ENCODE measurements around the gene C22orf31.
"Not testable (repeated sequence)": the region's sequence is repeated elsewhere in the genome, so short reads cannot be mapped to it uniquely, and the experiment has no call there.

The C22orf31 gene

DNA sequence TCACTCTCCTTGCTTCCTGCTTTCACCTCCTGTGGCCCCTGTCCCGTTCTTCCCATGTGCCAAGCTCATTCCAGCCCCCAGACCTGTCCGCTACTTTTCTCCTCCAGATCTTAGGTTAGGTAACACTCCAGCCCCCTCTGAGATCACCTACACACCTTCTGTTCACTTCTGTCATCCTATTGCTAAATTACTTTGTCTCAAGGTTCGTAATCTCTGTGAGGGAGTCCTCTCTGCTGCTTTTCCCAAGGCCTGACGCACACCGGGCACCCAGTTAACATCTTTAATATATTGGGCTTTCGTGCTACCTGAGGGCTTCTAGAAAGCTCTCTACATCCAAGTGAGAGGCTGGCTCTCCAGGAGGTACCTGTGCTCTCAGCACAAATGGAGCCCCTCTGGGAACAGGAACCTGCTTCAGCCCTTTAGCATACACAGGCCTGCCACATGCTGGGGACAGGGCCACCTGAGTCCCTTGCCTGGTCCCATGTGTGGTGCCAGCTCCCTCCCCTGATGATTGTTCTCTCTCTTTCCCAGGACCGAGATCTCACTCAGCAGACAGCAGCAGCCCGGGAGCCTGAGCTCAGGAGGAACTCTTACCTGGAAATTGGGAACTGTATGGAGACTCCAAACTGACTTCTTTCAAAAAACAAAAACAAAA lies 8.5 kb downstream of the C22orf31 start:
- DNase-seq, result no peak

DNA sequence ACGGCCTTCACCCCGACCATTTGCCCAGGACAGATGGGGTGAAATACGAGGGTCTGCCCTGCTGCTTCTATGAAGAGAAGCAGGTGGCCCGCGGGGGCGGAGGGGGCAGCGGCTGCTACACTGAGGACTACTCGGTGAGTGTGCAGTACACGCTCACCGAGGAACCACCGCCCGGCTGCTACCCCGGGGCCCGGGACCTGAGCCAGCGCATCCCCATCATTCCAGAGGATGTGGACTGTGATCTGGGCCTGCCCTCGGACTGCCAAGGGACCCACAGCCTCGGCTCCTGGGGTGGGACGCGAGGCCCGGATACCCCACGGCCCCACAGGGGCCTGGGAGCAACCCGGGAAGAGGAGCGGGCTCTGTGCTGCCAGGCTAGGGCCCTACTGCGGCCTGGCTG lies 11.2 kb downstream of the C22orf31 start:
- no peak for DNase-seq

GRCh38 chr22:29049655-29050263 lies 11.9 kb downstream of the C22orf31 start:
- DNase-seq, result no peak

DNA sequence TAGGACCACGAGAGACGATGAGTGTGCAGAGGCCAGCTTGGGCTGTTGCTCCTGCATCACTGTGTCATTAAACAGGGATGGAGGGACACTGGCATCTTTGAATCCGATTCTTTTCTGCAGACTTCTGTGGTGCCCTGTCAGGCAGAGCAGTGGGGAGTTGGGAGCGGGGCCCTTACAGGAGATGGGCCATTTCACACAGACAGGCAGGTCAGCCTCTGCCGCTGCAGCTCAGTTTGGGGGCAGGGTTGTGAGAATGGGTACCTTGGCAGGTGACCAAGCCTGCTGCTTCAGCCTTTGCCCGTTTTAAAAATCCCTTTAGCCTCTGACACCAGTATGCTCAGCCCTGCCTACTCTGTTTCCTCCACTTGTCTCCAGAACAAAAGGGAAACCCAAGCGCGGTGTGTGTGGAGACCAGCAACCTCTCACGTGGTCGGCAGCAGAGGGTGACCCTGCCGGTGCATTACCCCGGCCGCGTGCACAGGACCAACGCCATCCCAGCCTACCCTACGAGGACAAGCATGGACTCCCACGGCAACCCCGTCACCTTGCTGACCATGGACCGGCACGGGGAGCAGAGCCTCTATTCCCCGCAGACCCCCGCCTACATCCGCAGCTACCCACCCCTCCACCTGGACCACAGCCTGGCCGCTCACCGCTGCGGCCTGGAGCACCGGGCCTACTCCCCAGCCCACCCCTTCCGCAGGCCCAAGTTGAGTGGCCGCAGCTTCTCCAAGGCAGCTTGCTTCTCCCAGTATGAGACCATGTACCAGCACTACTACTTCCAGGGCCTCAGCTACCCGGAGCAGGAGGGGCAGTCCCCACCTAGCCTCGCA lies 12.6 kb downstream of the C22orf31 start:
- DNase-seq, result no peak

- DNase-seq, result no peak
Observed at GRCh38 chr22:29044657-29045176, 16.9 kb downstream of the C22orf31 start.

- DNase-seq, result no peak
Observed at GRCh38 chr22:29043906-29044575, 17.6 kb downstream of the C22orf31 start.

DNA sequence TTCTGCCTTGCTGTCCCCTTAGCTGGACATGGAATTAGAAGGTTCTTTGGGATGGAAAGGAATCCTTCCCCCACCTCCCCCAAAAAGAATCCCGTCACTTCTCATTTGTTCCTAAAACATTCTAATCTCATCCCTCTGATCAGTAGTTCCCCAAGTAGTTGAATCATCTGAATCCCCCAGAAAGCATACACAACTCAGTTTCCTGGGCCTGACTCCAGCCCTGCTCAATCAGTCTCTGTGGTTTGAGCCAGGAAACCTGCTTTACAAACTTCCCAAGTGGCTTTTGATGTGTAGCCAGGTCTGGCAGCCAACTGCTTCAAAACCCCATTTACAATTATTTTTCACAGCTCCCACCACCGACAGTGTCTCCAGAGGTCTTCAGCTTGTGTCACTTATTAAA lies 20.2 kb downstream of the C22orf31 start:
- DNase-seq, result no peak

- DNase-seq, result peak; percentile 23
Observed at GRCh38 chr22:29040385-29041275, 21.0 kb downstream of the C22orf31 start.

- DNase-seq, result not testable (repeated sequence)
Observed at GRCh38 chr22:29039684-29040083, 21.9 kb downstream of the C22orf31 start.

GRCh38 chr22:29039148-29039547 lies 22.5 kb downstream of the C22orf31 start:
- DNase-seq, result no peak

DNA sequence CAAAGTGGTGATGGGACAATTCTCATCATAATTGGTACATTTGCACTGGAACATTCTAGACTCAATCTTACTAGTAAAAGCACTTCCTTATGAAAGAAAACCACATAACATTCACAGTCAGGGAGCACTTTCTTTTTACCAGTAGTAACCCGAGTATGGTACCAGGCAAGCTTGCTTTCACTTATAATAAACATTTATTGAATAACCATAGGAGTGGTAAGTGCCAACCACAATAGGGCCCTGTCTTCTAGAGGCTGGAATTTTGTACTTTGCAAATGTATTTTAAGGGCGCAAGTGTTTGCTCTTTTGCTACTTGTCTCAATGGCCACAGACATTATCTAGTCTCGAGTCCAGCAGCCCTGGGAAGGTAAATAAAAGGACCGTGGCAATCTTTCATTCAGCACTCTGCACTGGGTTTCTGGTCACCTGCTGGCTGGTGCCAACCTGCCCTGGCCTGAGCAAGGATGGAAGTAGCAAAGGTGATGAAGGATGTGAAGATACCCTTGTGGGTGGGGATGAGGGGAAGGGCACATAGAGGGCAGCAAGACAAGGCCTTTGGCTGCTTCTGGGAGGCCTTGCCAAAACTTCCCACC lies 24.2 kb downstream of the C22orf31 start:
- DNase-seq, result no peak

- no peak for DNase-seq
Observed at GRCh38 chr22:29032584-29032983, 29.0 kb downstream of the C22orf31 start.

DNA sequence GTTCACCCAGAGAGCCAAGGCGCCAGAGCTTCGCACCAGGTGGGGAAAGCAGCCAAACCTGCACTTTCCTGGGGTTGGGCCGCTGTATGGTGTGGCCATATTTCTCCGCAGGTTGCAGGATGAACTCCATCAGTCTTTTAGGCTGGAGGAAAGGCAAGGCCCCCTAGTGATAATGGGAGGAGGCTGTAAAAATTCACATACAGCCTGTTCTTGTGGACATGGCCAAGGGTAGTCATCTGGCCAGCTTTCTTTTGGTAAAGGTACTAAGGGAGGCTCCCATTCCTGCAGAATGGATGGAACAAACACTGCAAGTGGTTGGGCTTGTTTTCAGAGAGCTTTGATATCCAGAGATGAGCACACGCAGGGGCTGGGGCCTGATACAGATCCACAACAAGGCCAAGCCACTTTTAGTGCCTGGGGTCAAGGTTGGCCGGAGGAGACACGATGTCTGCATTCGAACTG lies 29.6 kb downstream of the C22orf31 start:
- no peak for DNase-seq

- DNase-seq, result no peak
Observed at GRCh38 chr22:29031227-29032011, 30.2 kb downstream of the C22orf31 start.

DNA sequence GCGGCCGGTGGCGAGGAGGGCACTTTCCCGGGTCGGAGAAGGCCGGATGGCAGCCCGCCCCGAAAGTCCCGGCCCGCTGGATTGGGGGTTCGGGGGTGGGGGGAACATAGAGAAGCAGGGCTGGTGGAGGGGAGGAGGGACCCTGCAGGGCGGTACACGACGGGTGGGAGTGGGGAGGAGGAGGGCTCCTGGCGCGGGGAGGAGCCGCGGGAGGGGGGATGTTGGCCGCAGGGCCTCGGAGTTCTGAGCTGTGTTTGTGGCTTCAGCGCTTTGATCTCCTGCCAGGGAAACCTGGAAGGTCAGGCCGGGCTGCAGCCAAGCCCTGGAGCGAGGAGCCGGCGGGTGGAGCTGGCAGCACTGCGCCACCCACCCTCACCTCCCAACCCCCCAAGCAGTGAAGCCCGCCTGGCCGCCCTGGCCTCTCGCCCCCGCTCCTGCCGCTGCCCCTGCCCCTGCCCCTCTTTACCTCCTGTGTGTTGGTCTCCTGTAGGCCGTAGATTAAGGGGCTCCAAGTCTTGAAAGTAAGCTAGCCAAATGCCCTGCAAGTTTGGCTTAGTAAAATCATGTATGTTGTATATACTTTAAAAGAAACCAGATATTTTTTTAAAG lies 30.9 kb downstream of the C22orf31 start:
- no peak for DNase-seq

GRCh38 chr22:29030016-29030617 lies 31.5 kb downstream of the C22orf31 start:
- no peak for DNase-seq

- DNase-seq, result no peak
Observed at GRCh38 chr22:29029202-29030000, 32.2 kb downstream of the C22orf31 start.

DNA sequence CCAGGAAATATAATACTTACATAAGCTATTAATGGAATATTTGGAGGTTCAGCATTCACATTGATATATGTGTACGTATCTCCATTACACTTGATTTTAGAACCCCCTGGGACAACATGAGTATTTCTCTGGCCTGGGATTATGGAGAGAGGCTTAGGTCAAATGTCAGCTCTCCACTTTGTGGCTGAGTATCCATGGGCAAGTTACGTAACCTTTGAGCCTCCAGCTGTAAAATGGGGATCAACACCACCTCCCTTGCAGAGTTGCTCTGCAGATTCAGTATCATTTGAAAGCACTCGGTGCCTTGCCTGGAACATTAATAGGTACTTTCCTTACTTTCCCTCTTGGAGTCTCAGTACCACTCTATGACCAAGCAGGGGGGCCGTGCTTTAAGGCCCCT lies 33.2 kb downstream of the C22orf31 start:
- no peak for DNase-seq

DNA sequence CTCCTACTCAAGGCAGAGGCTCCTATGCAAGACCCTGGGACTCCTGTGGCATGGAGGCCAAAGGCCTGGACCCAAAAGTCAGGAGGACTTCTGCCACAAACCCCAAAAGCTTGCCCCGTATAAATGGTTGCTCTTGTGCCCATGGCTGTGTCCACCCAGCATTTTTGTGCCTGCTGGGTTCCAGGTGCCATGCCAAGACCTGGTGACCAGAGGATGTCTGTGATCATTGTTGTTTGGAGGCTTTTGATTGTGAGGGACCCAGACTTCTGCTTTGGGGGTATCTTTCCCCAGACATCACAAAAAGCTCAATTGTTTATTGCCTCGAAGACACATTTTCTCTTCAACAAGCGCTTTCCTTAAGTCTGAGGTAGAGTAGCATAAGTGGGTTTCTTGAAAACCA lies 35.1 kb downstream of the C22orf31 start:
- DNase-seq, result no peak

Measured in NCI-H2107 (cell line).